GM23338 (cell line): Measurements from ENCODE around the gene TSHZ2. TPM values are rescaled to one million over a fixed set of nuclear protein-coding genes. Genes with fewer than 3 reads are reported as not detected.
A peak's percentile ranks its signal among the peaks of the same experiment; 100 is the strongest.

Experiments used
- ATAC-seq: fragments of 200-7000 bp; cut with Tn5 transposase; 3 replicates; pipeline ENCODE4 v1.9.1; 2020
- DNase-seq: peaks from one replicate; pipeline ENCODE4 v3.0.0-alpha.2; 2015; ENCODE audit warnings: low spot score
- H2AFZ ChIP-seq: fragments of 200-600 bp; sonication (generic); 2 replicates; pipeline ENCODE4 v1.8.0; 2016; ENCODE audit warnings: antibody characterized with exemption, mild to moderate bottlenecking, moderate library complexity
- H3F3A ChIP-seq: fragments of 200-600 bp; sonication (generic); replicated peaks from 2 replicates; pipeline ENCODE4 v1.8.0; 2017; ENCODE audit warnings: antibody characterized with exemption, mixed run types, low read depth
- H3K27ac ChIP-seq: fragments of 200-600 bp; sonication (generic); 2 replicates; pipeline ENCODE4 v1.6.1; 2016; ENCODE audit warnings: low read depth
- H3K27me3 ChIP-seq: fragments of 200-600 bp; sonication (generic); 2 replicates; pipeline ENCODE4 v1.8.0; 2016; ENCODE audit warnings: mild to moderate bottlenecking, mixed run types, moderate library complexity; ENCODE audit not compliant: insufficient read depth
- H3K36me3 ChIP-seq: fragments of 200-600 bp; sonication (generic); 2 replicates; pipeline ENCODE4 v1.8.0; 2016; ENCODE audit warnings: mild to moderate bottlenecking; ENCODE audit not compliant: insufficient read depth
- H3K4me1 ChIP-seq: fragments of 200-600 bp; sonication (generic); 2 replicates; pipeline ENCODE4 v1.8.0; 2016; ENCODE audit warnings: mild to moderate bottlenecking, moderate library complexity; ENCODE audit not compliant: insufficient read depth
- H3K4me2 ChIP-seq: fragments of 200-600 bp; sonication (generic); 2 replicates; pipeline ENCODE4 v1.7.1; 2017; ENCODE audit warnings: mixed run types
- H3K4me3 ChIP-seq: fragments of 200-600 bp; sonication (generic); 2 replicates; pipeline ENCODE4 v1.6.1; 2016; ENCODE audit warnings: mixed run types
- H3K79me2 ChIP-seq: fragments of 200-600 bp; sonication (generic); replicated peaks from 2 replicates; pipeline ENCODE4 v1.8.0; 2017; ENCODE audit warnings: mild to moderate bottlenecking; ENCODE audit not compliant: insufficient read depth
- H3K9me2 ChIP-seq: fragments of 200-600 bp; sonication (generic); 2 replicates; pipeline ENCODE4 v1.8.0; 2017; ENCODE audit not compliant: insufficient read depth
- H4K20me1 ChIP-seq: fragments of 200-600 bp; sonication (generic); replicated peaks from 2 replicates; pipeline ENCODE4 v1.8.0; 2017; ENCODE audit warnings: mild to moderate bottlenecking; ENCODE audit not compliant: insufficient read depth
- H3K27ac Mint-ChIP-seq: 2 replicates; pipeline ENCODE4 v1.8.0; 2020; ENCODE audit warnings: inconsistent platforms, mild to moderate bottlenecking, moderate library complexity, mixed read lengths
- H3K27me3 Mint-ChIP-seq: 3 replicates; pipeline ENCODE4 v1.8.0; 2022; ENCODE audit warnings: low read depth, mild to moderate bottlenecking, moderate library complexity, mixed read lengths, inconsistent platforms; ENCODE audit not compliant: insufficient read depth, poor library complexity
- H3K36me3 Mint-ChIP-seq: 3 replicates; pipeline ENCODE4 v1.8.0; 2021; ENCODE audit warnings: low read depth, mild to moderate bottlenecking, inconsistent platforms, moderate library complexity, mixed read lengths
- H3K4me1 Mint-ChIP-seq: 3 replicates; pipeline ENCODE4 v1.8.0; 2020; ENCODE audit warnings: mild to moderate bottlenecking, inconsistent platforms, mixed read lengths
- H3K4me3 Mint-ChIP-seq: 3 replicates; pipeline ENCODE4 v1.8.0; 2021; ENCODE audit warnings: moderate library complexity, mild to moderate bottlenecking, inconsistent platforms, mixed read lengths
- H3K9me3 Mint-ChIP-seq: 3 replicates; pipeline ENCODE4 v1.8.0; 2020; ENCODE audit warnings: moderate library complexity, mild to moderate bottlenecking, inconsistent platforms, mixed read lengths
- CREB1 ChIP-seq: fragments of 250-450 bp; sonication (Bioruptor Pico); IDR thresholded peaks from 2 replicates; pipeline ENCODE4 v1.5.0; 2020; ENCODE audit warnings: low read depth, mild to moderate bottlenecking, moderate library complexity
- EZH2 ChIP-seq: fragments of 200-600 bp; sonication (generic); IDR thresholded peaks from one replicate; pipeline ENCODE4 v1.8.0; 2017; ENCODE audit warnings: antibody characterized with exemption, mild to moderate bottlenecking, low read depth; ENCODE audit not compliant: unreplicated experiment
- EZH2phosphoT487 ChIP-seq: fragments of 200-600 bp; sonication (generic); IDR thresholded peaks from one replicate; pipeline ENCODE4 v1.8.1; 2018; ENCODE audit warnings: antibody characterized with exemption; ENCODE audit not compliant: unreplicated experiment
- JUNB ChIP-seq: IDR thresholded peaks from one replicate; pipeline ENCODE4 v1.6.1; 2016; ENCODE audit warnings: antibody characterized with exemption; ENCODE audit not compliant: unreplicated experiment
- NANOG ChIP-seq: IDR thresholded peaks from 2 replicates; pipeline ENCODE4 v1.6.1; 2016; ENCODE audit warnings: antibody characterized with exemption, borderline replicate concordance
- REST ChIP-seq: IDR thresholded peaks from one replicate; pipeline ENCODE4 v1.6.1; 2018; ENCODE audit warnings: antibody characterized with exemption; ENCODE audit not compliant: unreplicated experiment
- ZNF331 ChIP-seq: fragments of 250-450 bp; sonication (Bioruptor Pico); IDR thresholded peaks from 2 replicates; pipeline ENCODE4 v1.5.0; 2020; ENCODE audit warnings: low read depth, mild to moderate bottlenecking, moderate library complexity
- ZNF462 ChIP-seq: fragments of 250-450 bp; sonication (Bioruptor Pico); IDR thresholded peaks from 2 replicates; pipeline ENCODE4 v1.5.0; 2020; ENCODE audit warnings: mild to moderate bottlenecking, moderate library complexity
- polyA plus RNA-seq: library from polyadenylated mRNA; unstranded; fragments of >200 nt; fragmentation: Nextera tagmentation; extraction: Ambion mirVana; gene quantifications from 2 replicates; pipeline ENCODE4 v1.2.1, GENCODE V29; 2016
- total RNA-seq: library from RNA; depleted of rRNA; stranded (reverse); fragments of >200 nt; shearing (Covaris generic); gene quantifications from 2 replicates; pipeline ENCODE4 v1.2.3, GENCODE V29; 2014
- TF ChIP-seq, protein P1 (sequence below): IDR thresholded peaks from 2 replicates; pipeline ENCODE4 v1.6.1; 2016; ENCODE audit warnings: antibody characterized with exemption

The TSHZ2 gene
- total and polyA plus RNA-seq, 2 experiments from 2014 or later, result 0.49 to 1.3 TPM

- TF ChIP-seq REST, result no peak
These were observed 41.0 kb downstream of the TSHZ2 start (continued) for GRCh38 chr20:53013183-53013582.

DNA sequence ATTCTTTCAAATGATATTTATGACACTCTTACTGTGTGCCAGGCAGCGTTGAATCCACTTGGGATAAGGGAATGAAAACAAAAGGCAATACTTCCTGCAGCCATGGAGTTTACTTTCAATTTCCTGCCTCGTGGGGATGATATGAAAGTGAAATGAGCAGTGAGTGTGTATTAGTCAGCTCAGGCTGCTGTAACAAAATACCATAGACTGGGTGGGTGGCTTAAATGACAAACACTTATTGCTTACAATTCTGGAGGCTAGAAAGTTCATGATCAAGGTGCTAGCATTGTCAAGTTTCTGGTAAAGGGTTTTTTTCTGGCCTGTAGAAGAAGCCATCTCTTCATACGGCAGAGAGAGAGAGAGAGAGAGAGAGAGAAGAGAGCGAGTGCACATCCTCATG, 41.7 kb downstream of the TSHZ2 start:
- Mint-ChIP-seq H3K4me1 (no peaks in the 10 kb centered on the region), H3K27me3 (peaks cover 2% of the 10 kb centered on the region), H3K27ac (no peak overlapping the region), H3K4me3 (no peak overlapping the region), H3K36me3 (peaks cover 3% of the 10 kb centered on the region; the same call in 2 of the 3 replicates), H3K9me3 (peaks cover 9% of the 10 kb centered on the region; the same call in 2 of the 3 replicates)
- Histone ChIP-seq H3K27ac (no peak overlapping the region), H3K4me3 (no peak overlapping the region), H4K20me1 (no peaks in the 10 kb centered on the region), H3K79me2 (no peaks in the 10 kb centered on the region), H3K4me2 (no peak overlapping the region), H3K27me3 (no peaks in the 10 kb centered on the region), H3F3A (no peaks in the 10 kb centered on the region), H2AFZ (no peak overlapping the region), H3K9me2 (peaks cover 11% of the 10 kb centered on the region), H3K4me1 (0 out of 2 replicates have a peak, but pooled peaks cover 11% of the 10 kb centered on the region), H3K36me3 (no peaks in the 10 kb centered on the region)
- TF ChIP-seq NANOG (no peak), EZH2phosphoT487 (no peak), EZH2 (no peak)
- ATAC-seq (no peak), DNase-seq (no peak)

DNA sequence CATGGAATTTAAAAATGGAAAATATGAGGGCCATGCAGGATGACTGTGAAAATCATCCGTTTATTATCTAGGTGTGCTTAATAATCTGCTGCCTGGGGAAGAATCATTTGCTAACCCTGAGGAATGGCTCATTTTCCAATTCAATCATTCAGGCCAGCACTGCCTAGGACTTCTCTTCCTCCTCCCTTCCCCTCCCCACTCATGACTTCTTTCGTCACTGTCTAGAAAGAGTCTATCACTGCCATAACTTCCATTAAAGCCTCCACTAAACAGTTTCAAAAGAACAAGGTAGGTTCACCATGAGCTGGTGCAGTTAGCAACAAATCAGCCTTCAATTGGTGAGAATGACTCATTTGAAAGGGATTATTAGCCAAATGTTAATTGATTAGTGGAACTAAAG, 43.9 kb downstream of the TSHZ2 start:
- Histone ChIP-seq H3K4me1 (0 out of 2 replicates have a peak, but pooled peaks cover 11% of the 10 kb centered on the region), H3F3A (no peaks in the 10 kb centered on the region), H2AFZ (no peak overlapping the region), H4K20me1 (no peaks in the 10 kb centered on the region), H3K4me3 (no peak overlapping the region), H3K79me2 (no peaks in the 10 kb centered on the region), H3K4me2 (no peak overlapping the region), H3K27ac (no peak overlapping the region), H3K36me3 (no peaks in the 10 kb centered on the region), H3K9me2 (peaks cover 11% of the 10 kb centered on the region), H3K27me3 (no peaks in the 10 kb centered on the region)
- DNase-seq (no peak), ATAC-seq (no peak)
- Mint-ChIP-seq H3K27me3 (peaks cover 2% of the 10 kb centered on the region), H3K4me3 (no peak overlapping the region), H3K4me1 (no peaks in the 10 kb centered on the region), H3K9me3 (peaks cover 9% of the 10 kb centered on the region; the same call in 2 of the 3 replicates), H3K27ac (peak overlapping the region; percentile 13; the same call in 1 of the 2 replicates), H3K36me3 (peaks cover 3% of the 10 kb centered on the region; the same call in 2 of the 3 replicates)
- no peak for TF ChIP-seq CREB1 (CRISPR knock-in tag)
- no peak for TF ChIP-seq NANOG
- TF ChIP-seq JUNB, result no peak
- TF ChIP-seq EZH2, result no peak
- no peak for TF ChIP-seq ZNF462 (CRISPR knock-in tag)
- TF ChIP-seq, protein P1, sequence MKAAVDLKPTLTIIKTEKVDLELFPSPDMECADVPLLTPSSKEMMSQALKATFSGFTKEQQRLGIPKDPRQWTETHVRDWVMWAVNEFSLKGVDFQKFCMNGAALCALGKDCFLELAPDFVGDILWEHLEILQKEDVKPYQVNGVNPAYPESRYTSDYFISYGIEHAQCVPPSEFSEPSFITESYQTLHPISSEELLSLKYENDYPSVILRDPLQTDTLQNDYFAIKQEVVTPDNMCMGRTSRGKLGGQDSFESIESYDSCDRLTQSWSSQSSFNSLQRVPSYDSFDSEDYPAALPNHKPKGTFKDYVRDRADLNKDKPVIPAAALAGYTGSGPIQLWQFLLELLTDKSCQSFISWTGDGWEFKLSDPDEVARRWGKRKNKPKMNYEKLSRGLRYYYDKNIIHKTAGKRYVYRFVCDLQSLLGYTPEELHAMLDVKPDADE, result no peak
- TF ChIP-seq ZNF331 (CRISPR knock-in tag), result no peak
